Choroid plexus epithelial cell (primary cell): Measurements from ENCODE around the gene AKR1C2.
"Not testable (repeated sequence)": the region's sequence is repeated elsewhere in the genome, so short reads cannot be mapped to it uniquely, and the experiment has no call there.

Experiments
- DNase-seq: peaks from one replicate; pipeline ENCODE4 v3.0.0-alpha.2; 2010; ENCODE audit warnings: low read depth
- H3K4me3 ChIP-seq: 2 replicates; pipeline ENCODE4 v1.5.1; 2011; ENCODE audit warnings: low read depth, mild to moderate bottlenecking, control low read depth, low read length, moderate library complexity
- TF ChIP-seq, protein P1 (sequence below): conservative IDR thresholded peaks from 2 replicates; pipeline ENCODE4 v1.5.1; 2011; ENCODE audit warnings: low read depth, mild to moderate bottlenecking, control low read depth, inconsistent platforms, low read length, moderate library complexity

AKR1C2 gene

GRCh38 chr10:4967189-4967588, 36.5 kb downstream of the AKR1C2 start:
- not testable (repeated sequence) for DNase-seq, H3K4me3 ChIP-seq

- not testable (repeated sequence) for H3K4me3 ChIP-seq, DNase-seq
Measured at GRCh38 chr10:4965763-4966162, 37.9 kb downstream of the AKR1C2 start.

DNA sequence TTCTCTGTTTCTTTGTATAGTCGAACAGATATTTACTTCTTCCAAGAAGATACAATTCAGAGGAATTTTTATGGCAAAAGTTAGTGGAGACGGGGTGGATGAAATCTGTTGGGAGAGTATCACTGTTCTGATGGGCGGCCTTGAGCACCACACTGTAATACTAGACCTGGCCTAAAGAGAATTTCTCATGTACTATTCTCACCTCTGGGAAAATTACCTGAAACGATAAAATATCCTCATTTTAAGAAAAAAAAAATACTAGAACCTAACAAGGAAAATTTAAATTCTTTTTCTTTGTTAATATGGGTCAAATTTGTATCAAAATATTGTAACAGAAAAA, 39.9 kb downstream of the AKR1C2 start:
- DNase-seq, H3K4me3 ChIP-seq: not testable (repeated sequence)

GRCh38 chr10:4962876-4963814, 40.5 kb downstream of the AKR1C2 start, which contains the start of gene AKR1C1:
Gene AKR1C1, plus strand, starts transcription at chr10:4963415. Its CDS starts 30 bp downstream, at chr10:4963445.
- DNase-seq: not testable (repeated sequence)
- peak within 1 kb of the TSS; percentile 11 for H3K4me3 ChIP-seq

GRCh38 chr10:4962308-4962707, 41.3 kb downstream of the AKR1C2 start:
- H3K4me3 ChIP-seq: not testable (repeated sequence)

DNA sequence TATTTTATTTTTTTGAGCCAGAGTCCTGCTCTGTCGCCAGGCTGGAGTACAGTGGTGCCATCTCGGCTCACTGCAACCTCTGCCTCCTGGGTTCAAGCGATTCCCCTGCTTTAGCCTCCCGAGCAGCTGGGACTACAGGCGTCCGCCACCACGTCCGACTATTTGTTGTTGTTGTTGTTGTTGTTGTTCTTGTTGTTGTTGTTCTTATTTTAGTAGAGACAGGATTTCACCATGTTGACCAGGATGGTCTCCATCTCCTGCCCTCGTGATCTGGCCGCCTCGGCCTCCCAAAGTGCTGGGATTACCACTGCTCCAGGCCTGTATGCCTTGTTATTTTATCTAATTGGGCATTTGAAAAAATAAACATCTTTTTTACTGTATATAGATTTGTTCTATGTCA, 42.1 kb downstream of the AKR1C2 start:
- DNase-seq, H3K4me3 ChIP-seq: not testable (repeated sequence)

More at GRCh38 chr10:4962308-4962707, 41.3 kb downstream of the AKR1C2 start:
- DNase-seq: not testable (repeated sequence)

GRCh38 chr10:4956955-4957645, 46.6 kb downstream of the AKR1C2 start:
- not testable (repeated sequence) for H3K4me3 ChIP-seq, DNase-seq

GRCh38 chr10:4956088-4956487, 47.6 kb downstream of the AKR1C2 start:
- DNase-seq, H3K4me3 ChIP-seq: not testable (repeated sequence)

GRCh38 chr10:4953405-4953804, 50.3 kb downstream of the AKR1C2 start:
- TF ChIP-seq, protein P1, sequence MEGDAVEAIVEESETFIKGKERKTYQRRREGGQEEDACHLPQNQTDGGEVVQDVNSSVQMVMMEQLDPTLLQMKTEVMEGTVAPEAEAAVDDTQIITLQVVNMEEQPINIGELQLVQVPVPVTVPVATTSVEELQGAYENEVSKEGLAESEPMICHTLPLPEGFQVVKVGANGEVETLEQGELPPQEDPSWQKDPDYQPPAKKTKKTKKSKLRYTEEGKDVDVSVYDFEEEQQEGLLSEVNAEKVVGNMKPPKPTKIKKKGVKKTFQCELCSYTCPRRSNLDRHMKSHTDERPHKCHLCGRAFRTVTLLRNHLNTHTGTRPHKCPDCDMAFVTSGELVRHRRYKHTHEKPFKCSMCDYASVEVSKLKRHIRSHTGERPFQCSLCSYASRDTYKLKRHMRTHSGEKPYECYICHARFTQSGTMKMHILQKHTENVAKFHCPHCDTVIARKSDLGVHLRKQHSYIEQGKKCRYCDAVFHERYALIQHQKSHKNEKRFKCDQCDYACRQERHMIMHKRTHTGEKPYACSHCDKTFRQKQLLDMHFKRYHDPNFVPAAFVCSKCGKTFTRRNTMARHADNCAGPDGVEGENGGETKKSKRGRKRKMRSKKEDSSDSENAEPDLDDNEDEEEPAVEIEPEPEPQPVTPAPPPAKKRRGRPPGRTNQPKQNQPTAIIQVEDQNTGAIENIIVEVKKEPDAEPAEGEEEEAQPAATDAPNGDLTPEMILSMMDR: no peak
- H3K4me3 ChIP-seq: no peak overlapping the region
- DNase-seq: no peak

- not testable (repeated sequence) for DNase-seq, H3K4me3 ChIP-seq
Measured at GRCh38 chr10:4951512-4952162, 52.0 kb downstream of the AKR1C2 start.

DNA sequence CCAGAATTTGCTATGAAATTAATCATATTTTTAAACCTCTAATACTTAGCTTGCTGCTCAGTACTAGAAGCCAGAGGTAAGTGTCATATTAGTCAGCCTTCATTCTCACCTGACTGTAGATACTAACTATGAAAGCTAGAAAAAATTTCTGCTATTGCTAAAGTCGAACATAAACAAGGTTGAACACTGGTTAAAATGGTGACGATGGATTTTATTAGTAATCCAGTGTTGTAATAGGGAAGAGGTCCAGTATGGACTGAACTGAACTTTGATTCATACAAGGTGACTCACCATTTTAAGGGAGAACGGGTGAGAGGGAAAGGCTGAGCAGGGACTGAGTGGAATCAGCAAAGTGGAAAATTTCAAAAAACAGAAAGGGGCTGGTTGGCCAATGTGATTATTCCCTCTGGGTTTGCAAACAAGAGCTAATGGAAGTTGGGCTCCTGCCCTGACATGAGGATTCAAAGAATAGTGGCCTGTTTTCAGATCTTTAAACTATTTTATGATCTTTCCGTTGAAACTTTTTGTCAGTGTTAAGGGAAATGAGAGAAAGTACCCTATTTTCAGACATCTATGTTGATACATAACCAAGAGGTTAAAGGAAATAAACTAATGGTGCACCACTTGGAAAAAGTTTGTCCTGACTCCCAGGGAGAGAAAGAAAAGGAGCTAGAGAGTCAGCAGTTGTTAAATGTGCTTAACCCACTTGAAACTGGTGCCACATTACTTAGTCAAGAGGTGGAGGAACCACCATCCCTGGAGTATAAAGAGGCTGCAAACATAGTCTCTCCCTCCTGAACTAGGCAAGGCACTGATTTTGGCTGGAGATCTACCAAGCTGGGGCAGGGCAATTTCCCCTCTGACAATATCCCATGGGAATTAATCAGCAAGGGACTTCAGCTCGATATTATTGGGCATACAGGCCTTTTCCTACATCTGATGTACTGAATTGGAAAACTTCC, 55.7 kb downstream of the AKR1C2 start:
- peak; percentile 97 for DNase-seq
- no peak overlapping the region for H3K4me3 ChIP-seq
- TF ChIP-seq, protein P1: no peak
